ENCODE results near the gene FLAD1.

Gene FLAD1

DNA sequence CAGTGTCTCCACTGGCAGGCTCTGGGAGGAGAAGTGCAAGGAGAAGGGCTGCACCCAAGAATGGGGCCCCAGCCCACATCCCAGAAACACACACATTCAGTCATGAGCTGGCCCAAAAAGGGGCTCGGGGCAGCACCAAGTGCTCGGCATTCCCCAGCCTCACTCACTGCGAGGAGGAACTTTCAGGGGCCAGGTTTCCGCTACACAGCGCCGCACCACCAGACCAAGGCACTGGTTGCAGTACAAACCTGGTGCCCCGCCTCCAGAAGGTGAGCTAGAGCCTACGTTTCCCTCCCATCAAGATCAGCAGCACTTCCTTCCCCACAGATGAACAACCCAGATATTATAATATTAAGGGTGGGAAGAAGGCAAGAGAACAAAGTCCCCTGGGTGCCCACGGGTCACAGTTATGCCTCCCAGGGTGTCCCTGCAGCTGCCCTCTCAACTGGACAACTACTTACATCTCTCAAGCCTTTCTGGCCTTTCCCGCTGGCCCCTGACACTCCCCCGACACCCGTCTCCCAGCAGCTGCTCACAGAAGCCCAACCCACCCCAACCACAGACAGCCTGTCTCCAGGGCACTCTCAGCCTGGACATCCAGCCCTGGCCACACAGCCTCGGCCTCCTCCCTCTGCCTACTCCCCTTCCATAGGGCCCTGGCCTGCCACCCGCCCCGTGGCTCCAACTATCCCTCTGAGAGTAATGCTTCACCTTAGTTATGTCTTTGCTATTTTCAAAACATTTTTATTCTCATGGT, 31.1 kb upstream of the FLAD1 start:
- DNase-seq = no peak

DNA sequence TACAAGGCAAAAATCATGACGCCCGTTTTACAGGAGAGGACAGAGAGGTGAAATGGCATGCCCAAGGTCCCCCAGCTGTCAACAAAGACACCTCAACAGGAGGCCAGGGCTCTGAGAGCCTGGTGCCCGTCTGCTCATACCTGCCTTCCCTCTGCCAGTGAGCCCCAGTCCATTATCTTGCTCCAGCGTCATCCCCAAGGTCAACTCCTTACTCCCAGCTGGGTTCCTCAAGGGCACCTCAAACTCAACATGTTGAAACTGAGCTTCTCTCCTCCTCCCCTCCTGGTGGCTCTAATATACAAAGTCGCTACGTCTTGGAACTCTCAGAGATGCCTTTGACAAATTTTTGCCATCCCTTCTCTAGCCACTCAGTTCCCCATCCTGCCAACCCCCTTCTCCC, 30.5 kb upstream of the FLAD1 start:
- no peak for DNase-seq

DNA sequence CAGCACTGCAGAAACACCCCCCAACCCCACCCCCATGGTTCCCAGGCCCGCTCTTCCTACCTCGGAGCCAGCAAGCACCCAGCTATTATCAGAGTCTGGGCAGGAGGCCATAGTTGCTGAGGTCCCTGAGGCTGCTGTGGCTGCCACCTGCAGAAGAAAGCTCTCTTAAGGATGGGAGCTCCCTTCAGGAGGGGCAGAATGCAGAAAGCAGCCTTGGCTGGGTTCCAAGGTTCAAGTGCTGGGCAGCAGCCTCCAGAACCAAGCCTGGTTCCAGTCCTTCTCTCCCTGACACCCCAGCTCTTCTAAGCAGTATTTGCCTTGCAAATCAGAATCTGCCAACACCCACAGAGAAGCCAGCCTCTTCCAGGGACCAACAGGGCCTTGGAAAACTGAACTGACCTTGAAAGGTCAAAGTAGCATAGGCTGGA, 29.5 kb upstream of the FLAD1 start:
- peak in 15 of 56 donors; percentile 8 to 47 (median 19) for DNase-seq

DNA sequence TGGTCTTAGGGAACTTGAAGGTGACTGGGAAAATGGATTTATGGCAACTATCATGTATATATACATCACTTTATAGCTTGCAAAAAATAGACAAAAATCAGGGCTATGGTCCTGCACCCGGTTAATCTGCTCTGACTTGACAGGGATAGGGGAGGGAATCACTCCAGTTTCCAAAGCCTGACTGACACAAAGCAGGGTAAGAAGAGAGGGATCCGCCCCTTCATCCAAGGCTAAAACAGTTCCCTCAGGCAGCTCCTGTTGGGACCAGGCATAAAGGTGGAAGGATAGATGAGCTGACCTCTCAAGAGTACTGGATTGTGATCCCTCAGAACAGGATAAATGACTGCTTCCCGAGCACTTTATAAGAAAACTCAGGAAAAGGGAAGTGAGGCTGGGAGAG, 28.6 kb upstream of the FLAD1 start:
- DNase-seq = no peak

DNA sequence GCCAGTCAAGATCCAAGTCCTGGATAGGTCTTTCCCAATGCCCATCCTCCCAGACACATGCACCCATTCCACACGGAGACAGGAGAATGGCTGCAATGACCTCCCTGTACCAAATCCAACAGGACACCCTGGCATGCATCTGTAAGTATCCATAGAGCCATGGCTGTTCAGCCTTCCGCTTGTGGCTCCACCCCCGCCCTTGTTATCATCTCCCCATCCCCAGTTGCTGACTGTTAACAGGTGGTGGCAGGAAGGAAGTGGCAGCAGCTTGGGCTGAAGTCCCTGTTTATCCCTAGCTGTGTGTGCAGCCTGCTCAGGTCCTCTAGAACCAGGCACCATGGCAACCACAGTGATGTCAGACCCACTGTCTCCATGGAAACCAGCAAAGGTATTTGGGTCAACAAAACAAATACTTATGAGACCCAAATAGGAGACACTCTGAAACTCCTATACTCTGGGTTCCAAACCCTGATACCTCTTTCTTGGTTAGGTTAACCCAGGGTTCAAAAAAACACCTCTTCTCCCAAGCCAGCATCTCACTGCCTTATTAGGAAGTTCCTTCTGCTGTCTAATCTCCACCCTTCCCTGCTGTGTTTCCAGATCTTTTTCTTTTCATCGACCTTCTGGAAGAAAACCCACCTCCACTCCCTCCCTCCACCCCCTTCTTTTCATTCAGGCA, 28.0 kb upstream of the FLAD1 start:
- peak in 41 of 56 donors; percentile 13 to 87 (median 55) for DNase-seq

DNA sequence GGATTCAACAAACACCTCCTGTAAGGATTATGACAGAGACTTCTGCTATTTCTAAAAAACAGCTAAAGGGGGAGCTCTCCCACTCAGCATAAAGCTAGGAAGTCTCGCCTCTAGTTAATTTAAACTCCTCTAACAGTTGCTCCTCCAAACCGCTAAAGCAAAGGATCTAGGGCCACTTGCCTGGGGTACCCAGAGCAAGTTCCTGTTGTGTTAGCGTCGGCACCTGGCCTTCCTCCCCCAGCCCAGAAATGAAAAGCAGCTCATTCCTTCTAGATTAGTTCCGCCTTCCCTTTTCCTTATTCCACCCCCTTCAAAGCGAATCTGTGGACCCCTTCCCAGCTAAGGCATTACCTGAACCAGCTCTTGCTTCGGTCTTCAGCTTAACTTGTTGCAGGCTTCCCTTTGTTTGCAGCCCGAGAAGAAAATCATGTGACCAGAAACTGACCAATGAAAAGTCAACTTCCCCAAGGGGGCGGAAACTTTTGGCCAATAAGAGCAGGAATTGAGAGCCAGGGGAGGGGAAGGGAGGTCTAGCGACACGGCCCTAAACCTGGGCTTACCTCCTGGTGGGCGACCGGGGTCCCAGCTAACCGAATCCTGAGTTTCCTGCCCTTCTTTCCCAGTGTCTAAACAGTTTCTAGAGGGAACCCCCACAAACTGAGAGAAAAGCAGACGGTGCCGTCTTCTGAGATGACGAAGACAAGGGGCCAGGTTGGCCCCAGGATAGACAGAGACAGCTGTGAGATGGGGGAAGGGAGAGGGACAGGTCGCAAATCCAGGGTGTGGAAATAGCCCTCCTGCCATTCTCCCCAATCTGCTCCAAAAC, 27.2 kb upstream of the FLAD1 start, which contains the start of gene PBXIP1:
TSS of gene PBXIP1 (minus strand) at position 382 of the 826 bp plus-strand sequence. CDS start 2,378 bp downstream, outside the sequence.
- peak in 51 of 56 donors; percentile 37 to 92 (median 73) for DNase-seq

DNA sequence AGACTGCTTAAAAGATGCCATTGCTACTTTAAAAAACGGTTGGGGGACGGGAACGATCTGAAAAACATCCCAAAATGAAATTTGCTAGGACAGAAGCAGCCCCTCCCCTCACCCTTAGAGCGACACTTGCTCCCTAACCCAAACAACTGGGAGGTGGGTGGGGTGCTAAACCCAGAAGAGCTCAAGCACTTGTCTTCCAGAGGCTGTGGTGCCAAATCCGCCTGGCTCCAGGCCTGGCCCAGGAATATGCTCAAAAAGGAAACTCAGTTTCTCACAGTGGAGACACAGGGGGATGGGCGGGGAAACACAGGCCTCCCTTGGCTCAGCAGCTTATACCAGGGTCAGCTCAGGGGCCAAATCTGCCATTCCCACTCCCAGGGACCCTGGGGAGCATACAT, 26.6 kb upstream of the FLAD1 start:
- peak in 27 of 56 donors; percentile 7 to 70 (median 34) for DNase-seq

DNA sequence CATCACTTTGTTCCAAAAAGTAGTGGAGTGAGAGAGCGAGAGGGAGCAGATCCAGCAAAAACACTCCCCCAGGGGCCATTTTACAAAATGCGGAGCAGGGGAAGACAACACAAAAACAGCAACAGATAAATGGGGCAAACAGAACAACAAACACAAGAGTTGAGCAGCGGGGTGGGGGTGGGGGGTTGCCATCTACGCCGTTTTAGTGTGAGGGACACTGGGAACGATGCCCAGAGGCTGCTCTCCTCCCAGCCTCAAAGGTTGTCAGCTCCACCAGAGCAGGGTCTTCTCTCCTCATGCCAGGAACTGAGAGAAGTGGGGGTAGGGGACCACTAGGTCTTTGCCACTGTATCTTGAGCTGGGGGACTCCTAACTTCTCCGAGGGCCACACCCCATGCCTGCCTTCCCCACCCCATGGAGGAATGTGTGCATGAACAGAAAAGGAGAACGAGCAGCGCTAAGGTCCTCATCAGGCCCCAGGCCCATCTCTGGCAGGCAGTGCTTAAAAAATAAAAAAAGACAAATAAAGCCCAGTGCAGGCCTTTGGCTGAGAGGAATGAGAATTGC, 26.0 kb upstream of the FLAD1 start:
- DNase-seq = peak in 6 of 56 donors; percentile 12 to 44 (median 22)

DNA sequence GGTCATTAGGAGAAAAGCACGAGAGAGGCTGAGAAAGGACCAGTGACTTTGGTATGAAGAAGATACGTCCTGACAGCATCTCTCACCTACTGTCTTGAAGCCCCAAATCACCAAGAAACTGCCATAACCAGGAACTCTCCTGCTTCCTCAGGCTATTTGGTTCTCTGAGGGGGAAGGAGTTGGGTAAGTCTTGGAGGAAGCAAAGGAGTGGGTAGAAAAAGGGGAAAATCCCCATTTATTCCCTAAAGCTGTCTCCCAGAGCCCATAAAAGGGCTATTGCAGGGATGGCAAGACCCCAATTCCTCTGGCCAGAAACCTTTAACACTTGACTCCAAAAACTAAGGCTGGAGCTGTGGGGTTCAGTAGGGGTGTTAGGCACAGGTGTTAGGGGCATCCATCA, 25.1 kb upstream of the FLAD1 start:
- DNase-seq = no peak

DNA sequence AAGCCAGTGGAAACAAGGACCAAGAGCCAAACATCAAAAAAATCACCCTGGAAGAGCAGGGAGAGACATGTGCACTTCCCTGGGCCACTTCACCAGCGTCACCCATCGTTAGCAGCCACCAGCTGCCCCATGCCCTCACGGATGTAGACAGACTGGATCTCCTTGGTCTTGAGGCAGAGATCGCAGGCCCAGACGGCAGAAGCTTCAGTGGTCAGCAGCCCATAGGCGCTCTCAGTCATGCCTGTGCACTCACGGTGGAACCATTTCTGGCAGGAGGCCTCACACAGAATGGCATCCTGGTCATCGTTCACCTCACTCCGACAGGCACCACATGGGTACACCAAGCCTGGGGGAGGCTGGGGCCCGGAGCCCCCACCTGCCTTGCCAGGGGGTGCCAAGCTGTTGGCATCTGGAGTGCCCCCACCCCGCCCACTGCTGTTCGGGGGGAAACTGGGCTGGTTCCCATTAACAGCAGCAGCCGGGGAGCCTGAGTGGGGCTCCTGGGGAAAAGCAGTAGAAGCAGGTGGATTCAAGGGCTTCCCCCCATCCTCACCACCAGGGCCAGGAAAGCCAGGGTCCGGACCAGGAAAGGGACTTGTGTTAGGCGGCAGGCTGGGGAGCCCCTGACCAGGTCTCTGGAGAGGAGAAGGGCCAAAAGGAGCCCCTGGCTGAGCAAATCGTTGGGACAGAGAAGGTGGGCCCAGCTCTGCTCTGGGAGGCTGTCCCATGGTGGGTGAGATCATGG, 24.3 kb upstream of the FLAD1 start:
- no peak for DNase-seq

DNA sequence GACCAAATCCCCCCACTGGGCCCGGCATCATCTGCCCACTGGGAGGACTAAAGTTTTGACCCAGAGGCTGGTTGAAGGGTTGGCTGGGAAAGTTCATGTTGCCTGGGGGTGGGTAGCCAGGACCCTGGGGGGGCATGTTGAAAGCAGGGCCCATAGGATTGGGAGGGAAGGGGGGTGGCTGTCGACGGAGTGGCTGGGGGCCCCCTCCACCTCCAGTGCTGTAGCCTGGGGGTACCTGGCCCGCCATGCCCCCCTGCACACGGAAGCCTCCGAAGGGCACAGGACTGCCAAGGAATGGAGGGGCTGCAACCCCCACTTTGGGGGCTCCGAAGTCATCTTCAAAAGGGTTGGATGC, 23.7 kb upstream of the FLAD1 start:
- DNase-seq = no peak

DNA sequence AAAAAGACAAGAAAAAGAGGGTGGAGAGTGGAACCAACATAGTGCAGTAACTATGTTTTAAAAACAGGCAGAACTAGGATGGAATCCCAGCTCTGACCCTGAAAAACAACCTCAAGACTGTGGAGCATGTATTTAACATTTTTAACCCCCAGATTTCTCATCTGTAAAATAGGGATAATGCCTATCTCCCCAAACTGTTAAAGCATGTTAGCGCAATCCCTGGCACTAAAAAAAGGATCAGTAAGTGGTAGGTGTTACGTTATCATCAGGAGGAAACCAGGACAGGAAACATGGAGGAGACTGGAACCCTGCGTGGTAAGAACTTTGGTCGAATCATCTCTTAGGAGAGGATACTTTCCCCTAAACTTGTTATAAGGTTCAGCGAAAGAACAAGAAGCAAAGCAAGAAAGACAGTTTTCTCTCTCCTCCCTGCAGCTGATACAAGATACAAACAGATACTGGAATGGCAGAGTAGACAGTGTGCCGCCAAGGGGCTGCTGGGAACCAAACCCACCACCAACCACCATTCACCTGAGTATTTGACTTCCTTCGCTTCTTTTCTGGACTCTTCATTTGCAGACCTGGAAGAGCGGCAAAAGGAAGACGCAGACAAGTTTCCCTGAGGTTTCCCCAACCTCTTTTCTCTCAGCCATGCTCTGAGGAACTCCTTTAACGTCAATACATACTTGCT, 22.6 kb upstream of the FLAD1 start:
- no peak for DNase-seq

DNA sequence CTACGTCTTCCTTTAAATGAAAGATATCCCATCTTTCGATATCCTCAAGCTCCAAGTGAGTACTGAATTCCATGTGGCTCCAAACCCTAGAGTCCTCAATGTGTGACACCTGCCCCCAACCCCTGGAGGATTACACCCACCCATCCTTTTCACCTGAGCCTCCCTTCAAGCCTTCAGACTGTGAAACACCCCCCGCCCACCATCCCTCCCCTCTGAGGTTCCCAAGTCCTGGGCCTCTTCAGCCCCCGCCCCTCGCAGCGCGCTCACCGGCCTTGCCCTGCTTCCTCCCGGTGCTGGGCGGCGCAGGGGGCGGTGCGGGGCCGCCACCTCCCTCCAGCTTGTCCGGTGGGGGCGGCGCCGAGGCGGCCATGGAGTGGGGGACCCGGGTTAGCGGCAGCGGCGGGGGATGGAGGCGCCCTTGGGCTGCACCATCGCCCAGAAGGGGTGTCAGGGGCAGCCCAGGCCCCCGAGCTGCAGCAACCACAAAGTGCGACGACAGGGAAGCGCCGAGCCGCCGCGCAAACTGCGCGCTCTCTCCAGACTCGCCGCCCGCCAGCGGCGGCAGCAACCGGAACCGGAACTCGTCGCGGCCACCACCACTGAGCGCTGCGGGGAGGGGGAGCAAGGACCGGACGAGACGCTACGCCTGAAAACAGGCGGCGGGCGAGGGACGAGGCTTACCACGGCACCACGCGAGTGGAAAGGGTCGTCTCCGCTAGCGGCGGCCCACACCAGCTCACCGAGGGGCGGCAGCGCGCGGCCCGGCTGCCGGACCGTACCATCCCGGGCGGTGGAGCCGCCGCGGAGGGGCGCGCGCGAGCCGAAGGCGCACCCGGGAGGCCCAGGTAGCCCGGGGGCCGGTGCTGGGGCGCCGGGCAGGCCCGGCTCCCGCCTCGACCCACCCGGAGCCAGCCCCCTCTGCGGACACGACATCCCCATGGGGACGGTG, 21.7 kb upstream of the FLAD1 start, which contains the start of gene PYGO2:
TSS of gene PYGO2 (minus strand) at position 576 of the 949 bp plus-strand sequence. CDS start at position 370, 206 bp downstream.
- DNase-seq = peak in 53 of 56 donors; percentile 33 to 90 (median 72)

DNA sequence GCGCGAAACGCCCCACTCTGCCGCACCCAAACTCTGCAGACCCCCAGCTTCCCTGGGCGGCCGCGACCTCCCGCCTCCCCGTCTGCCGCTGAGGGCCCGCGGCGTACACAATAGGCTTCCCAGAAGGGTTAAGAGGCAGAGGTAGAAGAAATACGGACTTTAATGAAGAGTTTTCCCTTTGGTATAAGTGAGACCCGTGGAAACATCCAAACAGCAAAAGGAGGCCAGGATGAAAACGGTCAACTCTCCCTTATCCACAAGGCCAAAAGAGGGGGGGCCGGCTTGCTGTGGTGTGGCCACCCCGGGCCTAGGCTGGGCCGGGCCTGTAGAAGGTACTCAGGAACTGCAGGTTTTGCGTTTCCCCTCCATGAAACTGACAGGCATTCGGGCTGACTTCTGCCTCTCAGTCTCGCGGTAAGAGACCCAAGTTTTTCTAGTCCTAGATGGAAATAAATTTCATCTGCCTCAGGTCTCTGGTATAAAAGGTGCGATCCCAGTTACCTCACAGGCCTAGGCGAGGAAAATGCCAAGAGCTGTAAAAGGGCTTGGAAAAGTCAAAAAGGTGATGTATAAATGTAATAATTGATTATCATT, 20.9 kb upstream of the FLAD1 start:
- DNase-seq = peak in 5 of 56 donors; percentile 24 to 56 (median 45)

DNA sequence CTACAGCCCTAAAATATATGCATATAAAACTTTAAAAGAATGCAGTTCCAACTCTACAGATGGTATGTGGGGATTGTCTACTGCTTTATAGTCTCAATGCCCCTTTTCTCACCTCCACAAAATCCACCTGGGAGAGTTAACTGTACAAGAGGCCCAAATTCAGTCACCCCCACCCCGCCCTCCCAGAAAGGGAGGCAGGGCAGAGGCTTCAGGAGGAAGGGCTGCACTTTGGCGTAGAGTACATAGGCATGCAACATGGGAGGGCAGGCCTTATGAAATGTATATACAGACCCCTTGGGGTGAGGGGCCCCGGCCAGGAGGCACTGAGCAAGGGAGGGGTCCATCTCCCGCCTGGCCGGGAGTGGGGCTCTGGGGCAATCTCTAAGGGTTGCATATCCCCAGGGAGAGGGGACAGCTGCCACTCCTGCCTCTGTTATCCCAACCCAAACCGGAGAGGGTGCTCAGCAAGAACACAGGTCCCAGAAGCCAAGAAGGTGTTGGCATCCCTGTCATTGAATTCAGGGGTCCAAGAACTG, 20.3 kb upstream of the FLAD1 start:
- no peak for DNase-seq

DNA sequence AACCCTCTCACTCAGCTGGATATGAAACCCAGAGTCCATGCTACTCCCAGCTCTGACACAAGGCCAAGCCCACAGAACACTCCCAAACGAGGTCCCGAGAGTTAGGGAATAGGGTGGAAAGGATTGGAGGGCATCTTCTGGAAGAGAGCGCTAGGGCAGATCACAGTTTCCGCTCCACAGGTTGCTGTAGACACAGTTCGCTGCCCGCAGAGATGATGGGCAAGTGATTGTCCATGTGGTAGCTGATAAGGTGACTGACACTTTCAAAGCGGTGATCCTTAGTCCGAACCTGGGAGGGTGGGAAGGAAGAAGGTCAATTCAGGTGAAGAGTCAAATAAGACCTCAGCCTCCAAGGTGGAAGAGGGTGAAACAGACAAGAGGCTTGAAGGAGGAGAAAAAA, 19.5 kb upstream of the FLAD1 start:
- DNase-seq = no peak

DNA sequence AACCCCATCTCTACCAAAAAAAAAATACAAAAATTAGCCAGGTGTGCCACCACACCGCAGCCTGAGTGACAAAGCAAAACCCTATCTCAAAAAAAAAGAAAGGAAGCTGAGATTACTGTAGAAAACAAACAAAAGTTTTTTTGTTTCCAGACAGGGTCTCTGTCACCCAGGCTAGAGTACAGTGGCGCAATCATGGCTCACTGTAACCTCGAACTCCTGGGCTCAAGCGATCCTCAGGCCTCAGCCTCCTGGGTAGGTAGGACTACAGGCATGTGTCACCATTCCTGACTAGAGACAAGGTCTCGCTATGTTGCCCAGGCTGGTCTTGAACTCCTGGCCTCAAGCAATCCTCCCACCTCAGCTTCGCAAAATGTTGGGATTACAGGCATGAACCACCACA, 18.8 kb upstream of the FLAD1 start:
- no peak for DNase-seq

DNA sequence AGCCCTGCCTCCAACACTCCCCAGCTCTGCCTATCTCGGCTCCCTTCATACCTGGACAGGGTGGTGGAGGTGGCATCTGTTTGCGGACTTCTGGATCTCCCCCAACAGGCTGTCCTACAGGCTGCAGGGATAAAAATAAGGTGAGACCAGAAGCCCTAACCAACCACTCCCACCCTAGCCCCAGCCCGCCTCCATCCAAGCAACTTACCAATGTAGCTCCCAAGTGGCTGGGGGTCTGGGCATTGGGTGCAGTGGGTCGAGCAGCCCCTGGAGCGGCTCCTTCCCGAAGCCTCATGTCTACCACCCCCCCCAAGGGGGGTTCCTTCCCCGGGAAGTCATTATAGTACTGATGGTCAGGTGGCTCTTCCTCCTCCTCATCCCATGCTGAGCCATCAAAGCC, 17.0 kb upstream of the FLAD1 start:
- no peak for DNase-seq
